ENCODE results near the gene WDFY4.

The WDFY4 gene

DNA sequence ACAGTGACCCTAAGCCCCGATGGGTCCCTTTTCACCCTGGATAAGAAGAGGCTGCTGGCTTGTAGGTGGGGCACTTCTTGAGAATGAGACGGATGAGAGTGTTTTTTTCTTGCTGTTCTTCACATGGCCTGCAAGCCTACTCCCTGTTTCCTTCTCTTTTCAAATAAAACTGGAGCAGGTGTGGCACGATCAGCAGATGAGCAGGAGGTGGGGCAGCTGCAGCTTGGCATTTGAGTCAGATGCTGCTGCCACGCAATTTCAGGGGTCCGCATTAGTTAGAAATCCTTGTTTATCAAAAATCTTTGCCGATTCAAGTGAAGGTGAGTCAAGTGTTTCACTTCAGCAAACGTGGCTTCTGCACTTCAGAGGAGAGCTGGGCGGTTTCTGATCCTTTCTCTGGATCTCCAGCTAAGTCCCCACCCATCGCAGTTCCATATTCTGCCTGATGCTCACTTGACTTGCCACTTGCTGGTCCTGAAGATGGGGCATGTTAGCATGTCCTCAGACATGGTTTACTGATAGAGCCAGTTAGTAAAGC is 20.8 kb downstream of the WDFY4 start:
- no peaks in the 10 kb centered on the region for H4K20me1 ChIP-seq (ENCODE audit: insufficient read depth, low read length, poor library complexity, severe bottlenecking)

GRCh38 chr10:48707472-48707871 is 22.8 kb downstream of the WDFY4 start:
- Histone ChIP-seq H3K79me2 (ENCODE audit: insufficient read depth, low read length) (no peaks in the 10 kb centered on the region), H3K36me3 (ENCODE audit: insufficient read depth, low read length) (no peaks in the 10 kb centered on the region), H3K9me3 (ENCODE audit: insufficient read depth, low read depth, low read length) (no peaks in the 10 kb centered on the region), H3K27me3 (ENCODE audit: insufficient read depth, low read length, poor library complexity, severe bottlenecking) (peaks cover 21% of the 10 kb centered on the region), H3K9ac (ENCODE audit: low read depth, low read length, poor library complexity, severe bottlenecking) (no peak overlapping the region), H3K4me2 (ENCODE audit: low read depth, low read length, poor library complexity, severe bottlenecking) (no peak overlapping the region), H3K4me3 (ENCODE audit: low read length, poor library complexity, severe bottlenecking) (no peak overlapping the region), H3K4me1 (ENCODE audit: insufficient read depth, low read length, poor library complexity, severe bottlenecking) (no peaks in the 10 kb centered on the region), H4K20me1 (ENCODE audit: insufficient read depth, low read length, poor library complexity, severe bottlenecking) (no peaks in the 10 kb centered on the region), H2AFZ (ENCODE audit: low read length) (no peak overlapping the region), H3K9me2 (replicated peaks; ENCODE audit: low read depth, low read length) (no peaks in the 10 kb centered on the region), H3F3A (ENCODE audit: low read depth) (no peaks in the 10 kb centered on the region)
- TF ChIP-seq, protein P1, sequence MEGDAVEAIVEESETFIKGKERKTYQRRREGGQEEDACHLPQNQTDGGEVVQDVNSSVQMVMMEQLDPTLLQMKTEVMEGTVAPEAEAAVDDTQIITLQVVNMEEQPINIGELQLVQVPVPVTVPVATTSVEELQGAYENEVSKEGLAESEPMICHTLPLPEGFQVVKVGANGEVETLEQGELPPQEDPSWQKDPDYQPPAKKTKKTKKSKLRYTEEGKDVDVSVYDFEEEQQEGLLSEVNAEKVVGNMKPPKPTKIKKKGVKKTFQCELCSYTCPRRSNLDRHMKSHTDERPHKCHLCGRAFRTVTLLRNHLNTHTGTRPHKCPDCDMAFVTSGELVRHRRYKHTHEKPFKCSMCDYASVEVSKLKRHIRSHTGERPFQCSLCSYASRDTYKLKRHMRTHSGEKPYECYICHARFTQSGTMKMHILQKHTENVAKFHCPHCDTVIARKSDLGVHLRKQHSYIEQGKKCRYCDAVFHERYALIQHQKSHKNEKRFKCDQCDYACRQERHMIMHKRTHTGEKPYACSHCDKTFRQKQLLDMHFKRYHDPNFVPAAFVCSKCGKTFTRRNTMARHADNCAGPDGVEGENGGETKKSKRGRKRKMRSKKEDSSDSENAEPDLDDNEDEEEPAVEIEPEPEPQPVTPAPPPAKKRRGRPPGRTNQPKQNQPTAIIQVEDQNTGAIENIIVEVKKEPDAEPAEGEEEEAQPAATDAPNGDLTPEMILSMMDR (conservative IDR thresholded peaks at IDR 0.05; ENCODE audit: low read length) = no peak
- no peak for TF ChIP-seq EZH2phosphoT487 (IDR thresholded peaks at IDR 0.05; ENCODE audit: borderline replicate concordance)

More for the DNA sequence above, 20.8 kb downstream of the WDFY4 start:
- no peak overlapping the region for H3K9ac ChIP-seq (ENCODE audit: low read depth, low read length, poor library complexity, severe bottlenecking)
- no peaks in the 10 kb centered on the region for H3K36me3 ChIP-seq (ENCODE audit: insufficient read depth, low read length)
- H3K27me3 ChIP-seq (ENCODE audit: insufficient read depth, low read length, poor library complexity, severe bottlenecking) = peaks cover 21% of the 10 kb centered on the region
- TF ChIP-seq EZH2phosphoT487 (IDR thresholded peaks at IDR 0.05; ENCODE audit: borderline replicate concordance) = no peak
- TF ChIP-seq, protein P1 (conservative IDR thresholded peaks at IDR 0.05; ENCODE audit: low read length) = no peak
- no peaks in the 10 kb centered on the region for H3K9me3 ChIP-seq (ENCODE audit: insufficient read depth, low read depth, low read length)
- no peak overlapping the region for H3K4me3 ChIP-seq (ENCODE audit: low read length, poor library complexity, severe bottlenecking)
- no peak overlapping the region for H3K4me2 ChIP-seq (ENCODE audit: low read depth, low read length, poor library complexity, severe bottlenecking)
- no peaks in the 10 kb centered on the region for H3F3A ChIP-seq (ENCODE audit: low read depth)
- H3K4me1 ChIP-seq (ENCODE audit: insufficient read depth, low read length, poor library complexity, severe bottlenecking) = no peaks in the 10 kb centered on the region
- no peaks in the 10 kb centered on the region for H3K79me2 ChIP-seq (ENCODE audit: insufficient read depth, low read length)
- no peak overlapping the region for H2AFZ ChIP-seq (ENCODE audit: low read length)
- H3K9me2 ChIP-seq (replicated peaks; ENCODE audit: low read depth, low read length) = no peaks in the 10 kb centered on the region

GRCh38 chr10:48708144-48708543 is 23.5 kb downstream of the WDFY4 start:
- no peaks in the 10 kb centered on the region for H3K79me2 ChIP-seq (ENCODE audit: insufficient read depth, low read length)
- no peak overlapping the region for H2AFZ ChIP-seq (ENCODE audit: low read length)

More at GRCh38 chr10:48708144-48708543, 23.5 kb downstream of the WDFY4 start:
- Histone ChIP-seq H3K9ac (ENCODE audit: low read depth, low read length, poor library complexity, severe bottlenecking) (no peak overlapping the region), H3K4me1 (ENCODE audit: insufficient read depth, low read length, poor library complexity, severe bottlenecking) (no peaks in the 10 kb centered on the region), H3K36me3 (ENCODE audit: insufficient read depth, low read length) (no peaks in the 10 kb centered on the region), H3K9me3 (ENCODE audit: insufficient read depth, low read depth, low read length) (no peaks in the 10 kb centered on the region), H3K27me3 (ENCODE audit: insufficient read depth, low read length, poor library complexity, severe bottlenecking) (peaks cover 21% of the 10 kb centered on the region), H3K4me3 (ENCODE audit: low read length, poor library complexity, severe bottlenecking) (no peak overlapping the region), H4K20me1 (ENCODE audit: insufficient read depth, low read length, poor library complexity, severe bottlenecking) (no peaks in the 10 kb centered on the region), H3K4me2 (ENCODE audit: low read depth, low read length, poor library complexity, severe bottlenecking) (no peak overlapping the region), H3K9me2 (replicated peaks; ENCODE audit: low read depth, low read length) (no peaks in the 10 kb centered on the region), H3F3A (ENCODE audit: low read depth) (no peaks in the 10 kb centered on the region)
- TF ChIP-seq, protein P1 (conservative IDR thresholded peaks at IDR 0.05; ENCODE audit: low read length) = no peak
- no peak for TF ChIP-seq EZH2phosphoT487 (IDR thresholded peaks at IDR 0.05; ENCODE audit: borderline replicate concordance)
